Ishikawa (cell line): Measurements from ENCODE around the gene SEL1L.

Experiments used
- CREB1 ChIP-seq: IDR thresholded peaks from 2 replicates; pipeline ENCODE4 v1.6.1; 2012; ENCODE audit warnings: low read depth
- EGR1 ChIP-seq: IDR thresholded peaks from 2 replicates; pipeline ENCODE4 v1.6.1; 2012
- EP300 ChIP-seq: IDR thresholded peaks from 2 replicates; pipeline ENCODE4 v1.6.1; 2012; ENCODE audit warnings: borderline replicate concordance
- FOXM1 ChIP-seq: IDR thresholded peaks from 2 replicates; pipeline ENCODE4 v1.6.1; 2012; ENCODE audit warnings: low read depth, borderline replicate concordance
- MAX ChIP-seq: IDR thresholded peaks from 2 replicates; pipeline ENCODE4 v1.6.1; 2012
- NFIC ChIP-seq: IDR thresholded peaks from 2 replicates; pipeline ENCODE4 v1.6.1; 2012
- TAF1 ChIP-seq: IDR thresholded peaks from 2 replicates; pipeline ENCODE4 v1.6.1; 2012; ENCODE audit warnings: low read depth, mild to moderate bottlenecking
- TCF12 ChIP-seq: IDR thresholded peaks from 2 replicates; pipeline ENCODE4 v1.6.1; 2012; ENCODE audit warnings: low read depth
- ZBTB7A ChIP-seq: IDR thresholded peaks from 2 replicates; pipeline ENCODE4 v1.6.1; 2012; ENCODE audit warnings: low read depth
- TF ChIP-seq, protein P1 (sequence below): IDR thresholded peaks from 2 replicates; pipeline ENCODE4 v1.6.1; 2012
- TF ChIP-seq, protein P2 (sequence below): IDR thresholded peaks from 2 replicates; pipeline ENCODE4 v1.6.1; 2012; ENCODE audit warnings: low read depth, mild to moderate bottlenecking

DNA sequence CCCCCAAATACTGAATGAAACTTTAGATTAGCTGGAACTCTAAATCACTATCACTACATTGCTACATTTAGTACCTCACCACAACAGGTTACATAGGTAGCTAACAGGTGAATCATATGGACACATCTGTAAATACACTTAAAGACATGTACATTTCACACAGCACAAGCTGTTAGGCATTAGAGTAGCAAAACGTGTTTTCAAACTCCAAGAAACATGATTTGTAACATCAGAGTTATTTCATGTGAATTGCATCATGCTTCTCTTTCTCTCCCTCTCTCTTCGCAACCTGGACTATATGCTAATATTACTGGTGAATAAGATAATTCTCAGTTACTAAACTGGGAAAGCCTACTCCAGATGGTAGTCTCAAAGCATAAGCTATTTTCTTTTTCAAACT is 4.3 kb downstream of the SEL1L start:
- TF ChIP-seq TCF12 (no peak), FOXM1 (no peak), EGR1 (no peak), MAX (no peak), CREB1 (no peak), TAF1 (no peak), EP300 (no peak), ZBTB7A (no peak), NFIC (no peak)
- TF ChIP-seq, protein P1, sequence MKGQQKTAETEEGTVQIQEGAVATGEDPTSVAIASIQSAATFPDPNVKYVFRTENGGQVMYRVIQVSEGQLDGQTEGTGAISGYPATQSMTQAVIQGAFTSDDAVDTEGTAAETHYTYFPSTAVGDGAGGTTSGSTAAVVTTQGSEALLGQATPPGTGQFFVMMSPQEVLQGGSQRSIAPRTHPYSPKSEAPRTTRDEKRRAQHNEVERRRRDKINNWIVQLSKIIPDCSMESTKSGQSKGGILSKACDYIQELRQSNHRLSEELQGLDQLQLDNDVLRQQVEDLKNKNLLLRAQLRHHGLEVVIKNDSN = no peak
- TF ChIP-seq, protein P2, sequence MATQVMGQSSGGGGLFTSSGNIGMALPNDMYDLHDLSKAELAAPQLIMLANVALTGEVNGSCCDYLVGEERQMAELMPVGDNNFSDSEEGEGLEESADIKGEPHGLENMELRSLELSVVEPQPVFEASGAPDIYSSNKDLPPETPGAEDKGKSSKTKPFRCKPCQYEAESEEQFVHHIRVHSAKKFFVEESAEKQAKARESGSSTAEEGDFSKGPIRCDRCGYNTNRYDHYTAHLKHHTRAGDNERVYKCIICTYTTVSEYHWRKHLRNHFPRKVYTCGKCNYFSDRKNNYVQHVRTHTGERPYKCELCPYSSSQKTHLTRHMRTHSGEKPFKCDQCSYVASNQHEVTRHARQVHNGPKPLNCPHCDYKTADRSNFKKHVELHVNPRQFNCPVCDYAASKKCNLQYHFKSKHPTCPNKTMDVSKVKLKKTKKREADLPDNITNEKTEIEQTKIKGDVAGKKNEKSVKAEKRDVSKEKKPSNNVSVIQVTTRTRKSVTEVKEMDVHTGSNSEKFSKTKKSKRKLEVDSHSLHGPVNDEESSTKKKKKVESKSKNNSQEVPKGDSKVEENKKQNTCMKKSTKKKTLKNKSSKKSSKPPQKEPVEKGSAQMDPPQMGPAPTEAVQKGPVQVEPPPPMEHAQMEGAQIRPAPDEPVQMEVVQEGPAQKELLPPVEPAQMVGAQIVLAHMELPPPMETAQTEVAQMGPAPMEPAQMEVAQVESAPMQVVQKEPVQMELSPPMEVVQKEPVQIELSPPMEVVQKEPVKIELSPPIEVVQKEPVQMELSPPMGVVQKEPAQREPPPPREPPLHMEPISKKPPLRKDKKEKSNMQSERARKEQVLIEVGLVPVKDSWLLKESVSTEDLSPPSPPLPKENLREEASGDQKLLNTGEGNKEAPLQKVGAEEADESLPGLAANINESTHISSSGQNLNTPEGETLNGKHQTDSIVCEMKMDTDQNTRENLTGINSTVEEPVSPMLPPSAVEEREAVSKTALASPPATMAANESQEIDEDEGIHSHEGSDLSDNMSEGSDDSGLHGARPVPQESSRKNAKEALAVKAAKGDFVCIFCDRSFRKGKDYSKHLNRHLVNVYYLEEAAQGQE = no peak
